ENCODE measurements around the gene FILIP1L.

The FILIP1L gene

DNA sequence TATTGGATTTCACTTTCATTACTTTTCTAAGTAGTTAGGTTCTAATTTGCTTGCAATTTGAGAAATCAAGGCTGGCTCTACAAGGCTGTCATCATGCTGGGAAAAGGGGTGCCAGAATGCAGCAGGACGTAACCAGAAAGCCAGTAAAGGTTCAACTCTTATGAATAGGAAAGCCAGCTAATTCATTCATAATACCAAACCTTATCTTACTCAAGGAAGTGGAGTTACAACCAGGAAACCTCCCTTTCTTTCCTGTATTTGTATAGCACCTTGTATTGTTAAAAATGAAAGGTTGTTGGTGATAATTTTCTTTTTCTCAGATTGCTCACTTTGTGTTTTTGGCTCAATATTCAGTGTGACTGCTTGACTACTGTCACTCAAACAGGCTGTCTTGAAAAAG lies 109.4 kb downstream of the FILIP1L start:
- TF ChIP-seq, protein P1, sequence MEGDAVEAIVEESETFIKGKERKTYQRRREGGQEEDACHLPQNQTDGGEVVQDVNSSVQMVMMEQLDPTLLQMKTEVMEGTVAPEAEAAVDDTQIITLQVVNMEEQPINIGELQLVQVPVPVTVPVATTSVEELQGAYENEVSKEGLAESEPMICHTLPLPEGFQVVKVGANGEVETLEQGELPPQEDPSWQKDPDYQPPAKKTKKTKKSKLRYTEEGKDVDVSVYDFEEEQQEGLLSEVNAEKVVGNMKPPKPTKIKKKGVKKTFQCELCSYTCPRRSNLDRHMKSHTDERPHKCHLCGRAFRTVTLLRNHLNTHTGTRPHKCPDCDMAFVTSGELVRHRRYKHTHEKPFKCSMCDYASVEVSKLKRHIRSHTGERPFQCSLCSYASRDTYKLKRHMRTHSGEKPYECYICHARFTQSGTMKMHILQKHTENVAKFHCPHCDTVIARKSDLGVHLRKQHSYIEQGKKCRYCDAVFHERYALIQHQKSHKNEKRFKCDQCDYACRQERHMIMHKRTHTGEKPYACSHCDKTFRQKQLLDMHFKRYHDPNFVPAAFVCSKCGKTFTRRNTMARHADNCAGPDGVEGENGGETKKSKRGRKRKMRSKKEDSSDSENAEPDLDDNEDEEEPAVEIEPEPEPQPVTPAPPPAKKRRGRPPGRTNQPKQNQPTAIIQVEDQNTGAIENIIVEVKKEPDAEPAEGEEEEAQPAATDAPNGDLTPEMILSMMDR (IDR thresholded peaks at IDR 0.05; ENCODE audit: low read depth, low read length): no peak
- Histone ChIP-seq H3K4me3 (ENCODE audit: low read depth, low read length) (no peak overlapping the region), H3K36me3 (no peaks in the 10 kb centered on the region), H3K27me3 (ENCODE audit: insufficient read depth, low read depth, severe bottlenecking) (no peaks in the 10 kb centered on the region), H3K9me3 (ENCODE audit: severe bottlenecking) (no peaks in the 10 kb centered on the region), H3K27ac (no peak overlapping the region)
- DNase-seq: no peak

DNA sequence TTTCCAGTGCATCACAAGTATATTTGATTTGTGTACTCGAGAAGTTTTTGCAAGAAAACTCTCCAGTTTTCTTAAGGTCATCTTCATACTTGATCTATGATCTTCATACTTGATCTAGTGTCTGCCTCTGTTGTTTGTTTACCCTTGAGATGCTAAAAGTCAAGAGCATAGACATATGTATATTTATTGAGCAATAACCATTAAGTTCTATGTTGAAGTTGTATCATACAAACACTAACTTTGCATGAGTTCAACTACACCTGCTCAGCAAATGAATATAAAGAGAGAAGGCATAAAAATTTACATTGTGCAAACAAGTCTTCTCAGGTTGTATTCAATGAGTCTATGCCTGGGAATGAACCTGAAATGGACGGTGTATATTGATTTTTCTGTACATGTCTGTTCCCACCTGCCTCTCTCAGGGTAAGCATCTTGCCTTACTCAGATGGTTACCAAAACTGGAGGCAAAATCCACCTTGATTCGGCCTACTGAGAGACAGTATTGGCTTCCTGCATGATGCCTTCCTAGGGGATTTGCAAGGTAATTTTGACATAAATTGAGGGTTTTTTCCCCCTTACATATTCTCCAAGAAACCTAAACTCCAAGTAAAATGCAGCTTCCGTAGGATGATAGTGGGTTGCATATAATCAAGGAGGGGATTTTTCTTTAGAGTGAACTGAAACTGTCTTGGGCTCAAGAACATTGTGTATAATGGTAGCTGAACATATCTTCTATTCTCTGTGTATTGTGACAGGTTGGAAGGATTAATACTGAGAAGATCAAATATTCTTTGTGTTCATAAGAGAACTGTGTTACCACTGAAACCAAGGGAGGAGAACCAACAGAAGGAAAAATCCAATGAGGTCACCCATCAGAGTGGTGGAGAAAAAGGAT lies 110.4 kb downstream of the FILIP1L start:
- no peak for DNase-seq
- Histone ChIP-seq H3K9me3 (ENCODE audit: severe bottlenecking) (no peaks in the 10 kb centered on the region), H3K27me3 (ENCODE audit: insufficient read depth, low read depth, severe bottlenecking) (no peaks in the 10 kb centered on the region), H3K4me3 (ENCODE audit: low read depth, low read length) (no peak overlapping the region), H3K36me3 (no peaks in the 10 kb centered on the region), H3K27ac (no peak overlapping the region)
- TF ChIP-seq, protein P1 (IDR thresholded peaks at IDR 0.05; ENCODE audit: low read depth, low read length): no peak

DNA sequence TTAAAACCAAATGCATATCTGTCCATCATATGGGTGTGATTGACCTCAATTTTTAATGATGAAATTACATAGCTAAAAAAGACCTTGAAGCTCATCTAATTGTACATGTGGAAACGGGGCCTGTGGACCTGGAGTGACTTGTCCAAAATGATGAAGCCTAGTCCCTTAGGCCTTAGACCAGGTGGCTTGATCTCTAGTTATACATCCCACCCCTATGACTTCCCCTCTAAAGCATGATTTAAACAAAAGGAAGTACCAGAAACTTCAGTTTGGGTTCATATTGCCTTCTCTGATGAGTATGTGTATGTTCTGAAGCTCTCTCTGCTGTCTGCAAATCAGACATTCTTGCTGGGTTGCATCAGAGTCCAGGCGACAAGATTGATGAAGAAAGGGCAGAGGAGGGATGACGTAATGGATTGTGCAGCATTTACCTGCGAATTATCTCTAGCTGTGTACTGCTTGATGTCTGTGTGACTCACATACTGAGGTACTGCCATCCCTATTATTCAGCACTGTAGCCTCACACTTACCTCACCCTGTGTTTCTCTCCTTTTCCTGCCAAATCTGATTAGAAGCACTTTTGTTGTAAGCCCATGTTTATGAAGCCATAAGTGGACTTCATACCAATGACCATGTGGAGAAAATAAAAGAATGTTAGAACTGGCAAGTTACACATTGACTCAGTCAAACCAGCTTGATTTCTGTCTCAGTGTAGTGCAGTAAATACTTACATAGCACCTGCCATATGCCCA lies 111.5 kb downstream of the FILIP1L start:
- Histone ChIP-seq H3K27ac (no peak overlapping the region), H3K9me3 (ENCODE audit: severe bottlenecking) (no peaks in the 10 kb centered on the region), H3K4me3 (ENCODE audit: low read depth, low read length) (no peak overlapping the region), H3K27me3 (ENCODE audit: insufficient read depth, low read depth, severe bottlenecking) (no peaks in the 10 kb centered on the region), H3K36me3 (no peaks in the 10 kb centered on the region)
- DNase-seq: peak; percentile 14
- TF ChIP-seq, protein P1 (IDR thresholded peaks at IDR 0.05; ENCODE audit: low read depth, low read length): no peak

DNA sequence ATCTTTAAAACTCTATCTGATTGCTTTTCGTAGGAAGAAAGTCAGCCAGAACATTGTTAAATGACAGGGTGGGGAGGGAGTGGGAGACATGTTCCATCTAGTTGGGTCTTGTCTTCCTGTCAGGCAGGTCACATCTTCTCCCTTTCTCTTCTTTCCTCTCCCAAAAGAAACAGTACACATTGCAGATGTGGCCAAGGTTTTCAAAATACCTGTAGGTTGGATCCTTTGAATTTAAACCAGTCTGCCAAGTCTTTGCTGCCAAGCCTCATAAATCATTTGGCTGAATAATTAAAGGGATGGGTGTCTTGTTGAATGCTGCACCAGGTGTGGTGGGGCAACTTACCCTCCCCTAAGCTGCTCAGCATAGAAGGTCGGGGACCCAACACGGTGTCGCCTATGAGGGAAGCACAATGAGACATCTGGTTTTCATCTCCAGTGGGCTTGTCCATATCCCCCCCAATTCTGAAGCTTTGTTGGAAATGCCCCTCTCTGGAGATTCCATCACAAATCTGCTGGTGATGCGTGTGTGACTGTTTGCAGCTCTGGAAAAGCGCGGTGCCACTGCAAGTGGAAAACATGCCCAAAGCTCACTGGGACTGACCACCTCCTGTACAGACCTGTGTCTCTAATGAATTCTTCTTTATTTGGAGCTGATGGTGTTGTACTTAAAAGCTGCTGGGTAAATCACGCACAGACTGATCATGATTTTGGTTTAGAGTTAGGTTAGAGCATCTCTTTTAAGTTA lies 112.6 kb downstream of the FILIP1L start:
- no peaks in the 10 kb centered on the region for H3K36me3 ChIP-seq
- H3K4me3 ChIP-seq (ENCODE audit: low read depth, low read length): no peak overlapping the region
- no peak overlapping the region for H3K27ac ChIP-seq
- no peaks in the 10 kb centered on the region for H3K27me3 ChIP-seq (ENCODE audit: insufficient read depth, low read depth, severe bottlenecking)
- no peak for DNase-seq
- H3K9me3 ChIP-seq (ENCODE audit: severe bottlenecking): no peaks in the 10 kb centered on the region
- TF ChIP-seq, protein P1 (IDR thresholded peaks at IDR 0.05; ENCODE audit: low read depth, low read length): no peak

DNA sequence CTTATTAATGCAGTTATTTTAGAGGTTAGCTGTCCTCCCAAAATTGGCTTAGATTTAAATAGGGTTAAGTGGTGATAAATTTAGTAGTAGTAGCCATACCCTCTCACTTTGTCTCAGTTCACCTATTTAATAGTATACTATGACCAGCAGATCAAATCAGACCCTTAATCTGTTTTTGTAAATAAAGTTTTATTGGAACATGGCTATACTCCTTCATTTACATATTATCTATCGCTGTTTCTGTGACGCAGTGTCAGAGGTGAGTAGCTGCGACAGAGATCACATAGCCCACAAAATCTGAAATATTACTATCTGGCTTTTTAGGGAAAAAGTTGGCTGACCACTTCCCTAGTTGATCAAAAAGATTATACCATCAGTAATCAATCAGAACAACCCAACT lies 113.2 kb downstream of the FILIP1L start:
- H3K27me3 ChIP-seq (ENCODE audit: insufficient read depth, low read depth, severe bottlenecking): no peaks in the 10 kb centered on the region
- no peak overlapping the region for H3K4me3 ChIP-seq (ENCODE audit: low read depth, low read length)
- DNase-seq: no peak
- no peaks in the 10 kb centered on the region for H3K36me3 ChIP-seq
- no peak overlapping the region for H3K27ac ChIP-seq
- no peaks in the 10 kb centered on the region for H3K9me3 ChIP-seq (ENCODE audit: severe bottlenecking)
- TF ChIP-seq, protein P1 (IDR thresholded peaks at IDR 0.05; ENCODE audit: low read depth, low read length): no peak
